Measurements from ENCODE around the gene ERICH3. TPM values are rescaled to one million over a fixed set of nuclear protein-coding genes. Genes with fewer than 3 reads are reported as not detected.

ERICH3 gene
- polyA plus RNA-seq, 1 donor (not counting 4 experiments of a cell fraction or from before 2014, with no cell fraction given): not detected

DNA sequence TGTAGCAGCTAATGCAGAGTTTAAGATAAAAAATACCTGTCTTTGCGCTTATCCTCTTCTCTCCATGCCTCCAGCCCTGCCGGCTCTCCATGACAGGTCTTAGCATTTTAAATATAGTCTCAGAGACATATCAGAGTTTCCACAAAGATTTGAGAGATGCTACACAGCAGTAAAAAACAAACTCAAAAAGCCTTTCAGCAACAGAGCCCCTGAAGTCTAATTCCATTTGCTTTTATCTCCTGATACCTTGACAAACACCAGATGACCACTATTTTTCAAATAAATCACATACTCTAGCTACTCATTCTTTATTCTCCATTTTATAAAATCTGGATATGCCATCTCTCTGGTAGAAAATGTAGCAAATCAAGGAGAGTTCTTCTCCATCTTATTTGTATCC is 81.6 kb downstream of the ERICH3 start:
- DNase-seq (ENCODE audit: low read depth, low spot score) (no peak), FAIRE-seq (no peak)
- Histone ChIP-seq H3K9ac (ENCODE audit: control insufficient read depth, extremely low read depth, insufficient read depth, low read length) (no peak overlapping the region), H3K79me2 (ENCODE audit: control insufficient read depth, insufficient read depth, low read length) (no peaks in the 10 kb centered on the region), H3K9me1 (ENCODE audit: control insufficient read depth, extremely low read depth, insufficient read depth, low read length) (no peaks in the 10 kb centered on the region), H3K4me1 (ENCODE audit: control insufficient read depth, extremely low read depth, insufficient read depth, low read length) (no peaks in the 10 kb centered on the region), H3K27me3 (ENCODE audit: control insufficient read depth, extremely low read depth, insufficient read depth, low read length) (no peaks in the 10 kb centered on the region), H3K27ac (ENCODE audit: control insufficient read depth, insufficient read depth, low read length) (no peak overlapping the region), H3K4me3 (ENCODE audit: control insufficient read depth in 2 of 3, extremely low read depth in 1 of 3, insufficient read depth in 2 of 3, low read depth in 1 of 3, low read length in 3 of 3) (no peak overlapping the region), H3K36me3 (ENCODE audit: control insufficient read depth in 2 of 2, extremely low read depth in 1 of 2, insufficient read depth in 2 of 2, low read length in 2 of 2) (no peaks in the 10 kb centered on the region), H3K9me3 (ENCODE audit: control insufficient read depth, low read depth, low read length) (no peaks in the 10 kb centered on the region), H4K20me1 (ENCODE audit: control insufficient read depth, extremely low read depth, insufficient read depth, low read length) (no peaks in the 10 kb centered on the region), H3K4me2 (ENCODE audit: control insufficient read depth, extremely low read depth, insufficient read depth, low read depth, low read length) (no peak overlapping the region), H2AFZ (ENCODE audit: control insufficient read depth, low read length) (no peak overlapping the region)
- no peak for TF ChIP-seq EZH2 (IDR thresholded peaks at IDR 0.05; ENCODE audit: low read length)
- TF ChIP-seq, protein P1, sequence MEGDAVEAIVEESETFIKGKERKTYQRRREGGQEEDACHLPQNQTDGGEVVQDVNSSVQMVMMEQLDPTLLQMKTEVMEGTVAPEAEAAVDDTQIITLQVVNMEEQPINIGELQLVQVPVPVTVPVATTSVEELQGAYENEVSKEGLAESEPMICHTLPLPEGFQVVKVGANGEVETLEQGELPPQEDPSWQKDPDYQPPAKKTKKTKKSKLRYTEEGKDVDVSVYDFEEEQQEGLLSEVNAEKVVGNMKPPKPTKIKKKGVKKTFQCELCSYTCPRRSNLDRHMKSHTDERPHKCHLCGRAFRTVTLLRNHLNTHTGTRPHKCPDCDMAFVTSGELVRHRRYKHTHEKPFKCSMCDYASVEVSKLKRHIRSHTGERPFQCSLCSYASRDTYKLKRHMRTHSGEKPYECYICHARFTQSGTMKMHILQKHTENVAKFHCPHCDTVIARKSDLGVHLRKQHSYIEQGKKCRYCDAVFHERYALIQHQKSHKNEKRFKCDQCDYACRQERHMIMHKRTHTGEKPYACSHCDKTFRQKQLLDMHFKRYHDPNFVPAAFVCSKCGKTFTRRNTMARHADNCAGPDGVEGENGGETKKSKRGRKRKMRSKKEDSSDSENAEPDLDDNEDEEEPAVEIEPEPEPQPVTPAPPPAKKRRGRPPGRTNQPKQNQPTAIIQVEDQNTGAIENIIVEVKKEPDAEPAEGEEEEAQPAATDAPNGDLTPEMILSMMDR (optimal IDR thresholded peaks at IDR 0.05 in 1 of 3, IDR thresholded peaks at IDR 0.05 in 1 of 3, conservative IDR thresholded peaks at IDR 0.05 in 1 of 3; ENCODE audit: extremely low read depth in 1 of 3, insufficient read depth in 2 of 3, low read length in 3 of 3): no peak
- dilution Hi-C loops (cut with MboI; ENCODE audit: extremely low pct_ligation_motif_present, low sequenced_read_pairs): no loop called here

DNA sequence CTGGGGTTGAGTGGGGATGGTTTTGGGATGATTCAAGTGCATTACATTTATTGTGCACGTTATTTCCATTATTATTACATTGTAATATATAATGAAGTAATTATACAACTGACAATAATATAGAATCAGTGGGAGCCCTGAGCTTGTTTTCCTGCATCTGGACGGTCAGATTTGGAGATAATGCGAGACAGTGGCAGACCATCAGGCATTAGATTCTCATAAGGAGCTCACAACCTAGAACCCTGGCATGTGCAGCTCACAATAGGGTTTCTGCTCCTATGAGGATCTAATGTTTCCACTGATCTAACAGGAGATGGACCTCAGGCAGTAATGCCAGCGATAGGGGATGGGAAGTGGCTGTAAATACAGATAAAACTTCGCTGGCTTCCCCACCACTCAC is 83.3 kb downstream of the ERICH3 start:
- Histone ChIP-seq H3K9me3 (ENCODE audit: control insufficient read depth, low read depth, low read length) (no peaks in the 10 kb centered on the region), H3K9ac (ENCODE audit: control insufficient read depth, extremely low read depth, insufficient read depth, low read length) (no peak overlapping the region), H3K79me2 (ENCODE audit: control insufficient read depth, insufficient read depth, low read length) (no peaks in the 10 kb centered on the region), H3K4me2 (ENCODE audit: control insufficient read depth, extremely low read depth, insufficient read depth, low read depth, low read length) (no peak overlapping the region), H3K4me3 (ENCODE audit: control insufficient read depth in 2 of 3, extremely low read depth in 1 of 3, insufficient read depth in 2 of 3, low read depth in 1 of 3, low read length in 3 of 3) (no peak overlapping the region), H3K36me3 (ENCODE audit: control insufficient read depth in 2 of 2, extremely low read depth in 1 of 2, insufficient read depth in 2 of 2, low read length in 2 of 2) (no peaks in the 10 kb centered on the region), H3K4me1 (ENCODE audit: control insufficient read depth, extremely low read depth, insufficient read depth, low read length) (no peaks in the 10 kb centered on the region), H2AFZ (ENCODE audit: control insufficient read depth, low read length) (no peak overlapping the region), H3K27ac (ENCODE audit: control insufficient read depth, insufficient read depth, low read length) (no peak overlapping the region), H3K27me3 (ENCODE audit: control insufficient read depth, extremely low read depth, insufficient read depth, low read length) (no peaks in the 10 kb centered on the region), H3K9me1 (ENCODE audit: control insufficient read depth, extremely low read depth, insufficient read depth, low read length) (no peaks in the 10 kb centered on the region), H4K20me1 (ENCODE audit: control insufficient read depth, extremely low read depth, insufficient read depth, low read length) (no peaks in the 10 kb centered on the region)
- dilution Hi-C loops (cut with MboI; ENCODE audit: extremely low pct_ligation_motif_present, low sequenced_read_pairs): no loop called here
- DNase-seq (ENCODE audit: low read depth, low spot score) (no peak), FAIRE-seq (no peak)
- TF ChIP-seq, protein P1 (optimal IDR thresholded peaks at IDR 0.05 in 1 of 3, IDR thresholded peaks at IDR 0.05 in 1 of 3, conservative IDR thresholded peaks at IDR 0.05 in 1 of 3; ENCODE audit: extremely low read depth in 1 of 3, insufficient read depth in 2 of 3, low read length in 3 of 3): no peak
- no peak for TF ChIP-seq EZH2 (IDR thresholded peaks at IDR 0.05; ENCODE audit: low read length)

All from keratinocyte (primary cell).